Activated CD4-positive, alpha-beta T cell treated with anti-CD3 and anti-CD28 coated beads for 1 hour (primary cell): Measurements from ENCODE around the gene CHN1.
A peak's percentile ranks its signal among the peaks of the same experiment; 100 is the strongest.

ENCODE experiments used
- DNase-seq: peaks from one replicate; pipeline ENCODE4 v3.0.0-alpha.2; 2020

The CHN1 gene

GRCh38 chr2:174760845-174761473 lies 244.2 kb downstream of the CHN1 start:
- DNase-seq: no peak

DNA sequence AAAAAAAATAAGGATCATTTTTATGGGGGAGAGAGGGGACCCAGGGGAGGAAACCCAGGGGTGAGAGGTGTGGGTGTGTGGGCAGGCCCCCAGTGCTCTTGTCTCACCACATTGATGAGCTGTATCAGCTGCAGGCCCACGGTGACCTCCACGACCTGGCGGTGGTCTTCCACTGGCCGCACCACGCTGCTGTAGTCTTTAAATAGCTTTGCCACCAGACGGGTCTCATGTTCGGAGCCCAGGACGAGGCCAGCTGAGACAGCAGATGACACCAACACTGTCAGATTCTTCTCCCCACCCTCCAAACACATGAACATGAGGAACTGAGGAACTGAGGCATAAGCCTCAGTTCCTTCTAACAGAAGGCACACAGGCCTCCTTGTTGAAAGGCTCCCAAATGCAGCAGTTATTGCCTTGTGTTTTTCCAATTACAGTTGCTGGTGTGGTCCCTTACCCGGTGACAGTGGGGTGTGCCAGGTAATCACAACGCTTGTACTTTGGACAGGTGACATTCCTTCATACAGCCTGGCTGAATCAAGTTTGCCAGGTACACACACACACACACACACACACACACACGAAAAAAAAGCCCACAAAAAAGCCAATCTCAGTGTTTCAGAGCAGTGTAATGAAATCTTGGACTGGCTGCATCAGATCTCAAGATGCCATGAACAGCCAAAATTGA lies 245.7 kb downstream of the CHN1 start:
- no peak for DNase-seq

DNA sequence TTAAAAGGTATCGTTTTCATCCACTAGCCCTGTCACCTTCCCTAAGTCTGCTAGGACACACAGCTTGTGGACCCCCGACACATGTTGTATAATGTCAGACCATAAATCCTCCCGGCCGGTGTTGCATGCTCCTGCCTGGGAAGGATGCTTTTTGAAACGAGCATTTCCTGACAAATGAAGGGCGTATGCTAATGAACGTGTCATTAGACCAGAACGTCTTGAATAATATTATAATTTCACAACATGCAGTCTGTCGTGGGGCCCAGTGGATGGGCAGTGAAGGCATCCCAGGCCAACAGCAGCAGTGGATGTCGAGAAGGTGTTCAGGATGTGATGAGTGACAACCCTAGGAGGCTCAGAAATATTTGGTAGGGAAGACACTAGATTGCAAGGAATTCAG lies 248.4 kb downstream of the CHN1 start:
- DNase-seq: no peak

- DNase-seq: no peak
Observed at GRCh38 chr2:174753038-174753633, 252.0 kb downstream of the CHN1 start.

GRCh38 chr2:174752403-174753037 lies 252.7 kb downstream of the CHN1 start:
- DNase-seq: no peak

DNA sequence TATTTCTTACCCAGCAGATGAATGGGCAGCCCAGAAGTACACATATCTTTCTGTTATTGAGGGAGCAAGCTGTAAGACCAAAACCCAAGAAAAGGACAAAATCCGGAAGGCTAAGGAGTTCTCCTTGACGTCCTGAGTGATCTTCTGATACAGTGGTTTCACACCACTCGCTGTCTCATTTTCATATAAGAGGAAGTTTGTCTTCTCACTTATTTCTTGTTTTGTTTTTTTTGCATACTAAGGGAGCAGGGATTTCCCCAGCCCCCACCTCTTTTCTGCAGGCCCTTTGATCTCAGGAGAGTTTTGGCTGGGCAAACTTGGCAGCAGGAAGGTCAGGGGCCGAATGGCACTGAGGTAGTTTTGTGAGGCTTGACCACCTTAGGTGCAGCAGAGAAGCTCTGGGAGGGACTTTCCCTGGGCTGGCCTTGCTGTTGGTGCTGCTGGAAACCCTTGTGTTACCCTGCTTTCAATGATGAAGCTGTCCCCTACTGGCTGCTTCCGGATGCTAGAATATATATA lies 254.2 kb downstream of the CHN1 start:
- no peak for DNase-seq

DNA sequence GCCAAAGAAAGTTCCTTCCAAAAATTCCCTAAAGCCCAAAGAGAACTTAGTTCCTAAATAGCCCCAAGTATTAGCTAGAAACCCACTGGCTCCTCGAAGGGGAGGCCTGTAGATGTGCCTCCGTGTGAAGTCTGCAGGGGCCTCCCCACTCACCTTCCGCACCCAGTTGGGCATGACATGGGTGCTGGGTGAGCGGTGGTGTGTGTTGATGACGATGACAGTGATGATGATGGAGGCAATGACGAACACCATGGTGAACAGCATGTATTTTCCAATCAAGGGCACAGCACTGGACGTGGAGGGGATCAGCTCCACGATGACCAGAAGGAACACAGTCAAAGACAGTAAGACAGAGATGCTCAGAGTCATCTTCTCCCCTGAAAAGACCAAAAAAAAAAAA lies 255.4 kb downstream of the CHN1 start:
- DNase-seq: no peak

- peak; percentile 56 for DNase-seq
Observed at GRCh38 chr2:174748948-174749347, 256.2 kb downstream of the CHN1 start.
